HCT116 (cell line): Measurements from ENCODE around the gene RCC2.

Experiments used
- POLR2A ChIP-seq: IDR thresholded peaks from 2 replicates; pipeline ENCODE4 v1.7.0; 2011; ENCODE audit warnings: borderline replicate concordance; ENCODE audit not compliant: insufficient read depth, insufficient read length; ENCODE audit errors: extremely low read depth
- TF ChIP-seq, protein P1 (sequence below): IDR thresholded peaks from 2 replicates; pipeline ENCODE4 v1.6.1; 2012; ENCODE audit warnings: low read depth
- TF ChIP-seq, protein P2 (sequence below), 3 experiments: fragments of 200-600 bp in 1 of 3; sonication (generic) in 1 of 3; IDR thresholded peaks in 2 of 3; conservative IDR thresholded peaks in 1 of 3; 2 replicates each; pipeline ENCODE4 v1.5.1; 2012 to 2017; ENCODE audit warnings: low read depth in 2 of 3, low read length in 2 of 3, antibody characterized with exemption in 1 of 3, borderline replicate concordance in 1 of 3, control low read depth in 1 of 3, mild to moderate bottlenecking in 1 of 3, mixed read lengths in 1 of 3, mixed run types in 1 of 3, moderate library complexity in 1 of 3; ENCODE audit not compliant: insufficient read depth in 1 of 3

DNA sequence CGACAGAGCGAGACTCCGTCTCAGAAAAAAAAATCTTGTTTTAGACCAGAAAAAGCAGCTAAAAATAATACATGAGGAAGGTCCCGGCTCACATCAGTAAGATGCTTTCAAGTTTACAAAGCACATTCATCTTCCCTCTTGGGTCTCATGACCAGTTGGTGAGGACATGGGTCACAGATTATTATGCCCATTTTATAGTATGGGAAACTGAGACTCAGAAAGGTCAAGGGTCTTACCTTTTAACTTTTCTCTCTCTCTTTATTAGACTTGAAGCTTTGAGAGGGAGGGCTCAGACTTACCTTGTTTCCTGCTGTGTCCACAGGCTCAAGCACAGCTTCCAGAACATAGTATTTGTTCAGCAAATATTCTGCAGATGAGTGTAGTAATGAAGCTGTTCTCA, 13.2 kb upstream of the RCC2 start:
- TF ChIP-seq, protein P1, sequence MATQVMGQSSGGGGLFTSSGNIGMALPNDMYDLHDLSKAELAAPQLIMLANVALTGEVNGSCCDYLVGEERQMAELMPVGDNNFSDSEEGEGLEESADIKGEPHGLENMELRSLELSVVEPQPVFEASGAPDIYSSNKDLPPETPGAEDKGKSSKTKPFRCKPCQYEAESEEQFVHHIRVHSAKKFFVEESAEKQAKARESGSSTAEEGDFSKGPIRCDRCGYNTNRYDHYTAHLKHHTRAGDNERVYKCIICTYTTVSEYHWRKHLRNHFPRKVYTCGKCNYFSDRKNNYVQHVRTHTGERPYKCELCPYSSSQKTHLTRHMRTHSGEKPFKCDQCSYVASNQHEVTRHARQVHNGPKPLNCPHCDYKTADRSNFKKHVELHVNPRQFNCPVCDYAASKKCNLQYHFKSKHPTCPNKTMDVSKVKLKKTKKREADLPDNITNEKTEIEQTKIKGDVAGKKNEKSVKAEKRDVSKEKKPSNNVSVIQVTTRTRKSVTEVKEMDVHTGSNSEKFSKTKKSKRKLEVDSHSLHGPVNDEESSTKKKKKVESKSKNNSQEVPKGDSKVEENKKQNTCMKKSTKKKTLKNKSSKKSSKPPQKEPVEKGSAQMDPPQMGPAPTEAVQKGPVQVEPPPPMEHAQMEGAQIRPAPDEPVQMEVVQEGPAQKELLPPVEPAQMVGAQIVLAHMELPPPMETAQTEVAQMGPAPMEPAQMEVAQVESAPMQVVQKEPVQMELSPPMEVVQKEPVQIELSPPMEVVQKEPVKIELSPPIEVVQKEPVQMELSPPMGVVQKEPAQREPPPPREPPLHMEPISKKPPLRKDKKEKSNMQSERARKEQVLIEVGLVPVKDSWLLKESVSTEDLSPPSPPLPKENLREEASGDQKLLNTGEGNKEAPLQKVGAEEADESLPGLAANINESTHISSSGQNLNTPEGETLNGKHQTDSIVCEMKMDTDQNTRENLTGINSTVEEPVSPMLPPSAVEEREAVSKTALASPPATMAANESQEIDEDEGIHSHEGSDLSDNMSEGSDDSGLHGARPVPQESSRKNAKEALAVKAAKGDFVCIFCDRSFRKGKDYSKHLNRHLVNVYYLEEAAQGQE, result no peak
- no peak for TF ChIP-seq POLR2A
- TF ChIP-seq, protein P2, sequence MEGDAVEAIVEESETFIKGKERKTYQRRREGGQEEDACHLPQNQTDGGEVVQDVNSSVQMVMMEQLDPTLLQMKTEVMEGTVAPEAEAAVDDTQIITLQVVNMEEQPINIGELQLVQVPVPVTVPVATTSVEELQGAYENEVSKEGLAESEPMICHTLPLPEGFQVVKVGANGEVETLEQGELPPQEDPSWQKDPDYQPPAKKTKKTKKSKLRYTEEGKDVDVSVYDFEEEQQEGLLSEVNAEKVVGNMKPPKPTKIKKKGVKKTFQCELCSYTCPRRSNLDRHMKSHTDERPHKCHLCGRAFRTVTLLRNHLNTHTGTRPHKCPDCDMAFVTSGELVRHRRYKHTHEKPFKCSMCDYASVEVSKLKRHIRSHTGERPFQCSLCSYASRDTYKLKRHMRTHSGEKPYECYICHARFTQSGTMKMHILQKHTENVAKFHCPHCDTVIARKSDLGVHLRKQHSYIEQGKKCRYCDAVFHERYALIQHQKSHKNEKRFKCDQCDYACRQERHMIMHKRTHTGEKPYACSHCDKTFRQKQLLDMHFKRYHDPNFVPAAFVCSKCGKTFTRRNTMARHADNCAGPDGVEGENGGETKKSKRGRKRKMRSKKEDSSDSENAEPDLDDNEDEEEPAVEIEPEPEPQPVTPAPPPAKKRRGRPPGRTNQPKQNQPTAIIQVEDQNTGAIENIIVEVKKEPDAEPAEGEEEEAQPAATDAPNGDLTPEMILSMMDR (IDR thresholded peaks at IDR 0.05 in 2 of 3, conservative IDR thresholded peaks at IDR 0.05 in 1 of 3; ENCODE audit: borderline replicate concordance in 1 of 3, insufficient read depth in 1 of 3, low read depth in 2 of 3, low read length in 2 of 3), result no peak
